ENCODE results near the gene PRRX2. TPM values are rescaled to one million over a fixed set of nuclear protein-coding genes. Genes with fewer than 3 reads are reported as not detected.

PRRX2 gene
- total and polyA plus RNA-seq, 2 experiments from 2014 or later, result 5.8 to 8.3 TPM

DNA sequence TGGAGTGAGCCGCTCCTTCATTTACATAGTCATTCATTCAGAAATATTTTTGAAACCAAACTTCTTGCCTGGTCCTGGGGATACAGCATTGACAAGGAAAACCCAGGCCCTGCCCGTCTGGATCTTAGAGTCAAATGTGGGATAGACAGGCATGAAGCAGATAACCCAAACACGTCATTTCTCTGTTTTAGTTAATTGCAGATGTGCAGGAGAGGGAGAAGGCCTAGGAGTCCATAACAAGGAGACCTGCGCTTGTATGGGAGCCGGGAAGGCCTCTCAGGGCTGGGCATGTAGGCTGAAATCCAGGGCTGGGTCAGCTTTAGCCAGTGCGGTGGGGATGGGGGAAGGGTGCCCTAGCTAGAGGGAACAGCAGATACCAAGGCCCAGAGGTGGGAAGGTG lies 43.3 kb downstream of the PRRX2 start:
- H3K4me1 Mint-ChIP-seq, result peaks cover 11% of the 10 kb centered on the region

More for the DNA sequence above, 43.3 kb downstream of the PRRX2 start:
- H3K4me3 Mint-ChIP-seq, result no peak overlapping the region
- TF ChIP-seq, protein P1, sequence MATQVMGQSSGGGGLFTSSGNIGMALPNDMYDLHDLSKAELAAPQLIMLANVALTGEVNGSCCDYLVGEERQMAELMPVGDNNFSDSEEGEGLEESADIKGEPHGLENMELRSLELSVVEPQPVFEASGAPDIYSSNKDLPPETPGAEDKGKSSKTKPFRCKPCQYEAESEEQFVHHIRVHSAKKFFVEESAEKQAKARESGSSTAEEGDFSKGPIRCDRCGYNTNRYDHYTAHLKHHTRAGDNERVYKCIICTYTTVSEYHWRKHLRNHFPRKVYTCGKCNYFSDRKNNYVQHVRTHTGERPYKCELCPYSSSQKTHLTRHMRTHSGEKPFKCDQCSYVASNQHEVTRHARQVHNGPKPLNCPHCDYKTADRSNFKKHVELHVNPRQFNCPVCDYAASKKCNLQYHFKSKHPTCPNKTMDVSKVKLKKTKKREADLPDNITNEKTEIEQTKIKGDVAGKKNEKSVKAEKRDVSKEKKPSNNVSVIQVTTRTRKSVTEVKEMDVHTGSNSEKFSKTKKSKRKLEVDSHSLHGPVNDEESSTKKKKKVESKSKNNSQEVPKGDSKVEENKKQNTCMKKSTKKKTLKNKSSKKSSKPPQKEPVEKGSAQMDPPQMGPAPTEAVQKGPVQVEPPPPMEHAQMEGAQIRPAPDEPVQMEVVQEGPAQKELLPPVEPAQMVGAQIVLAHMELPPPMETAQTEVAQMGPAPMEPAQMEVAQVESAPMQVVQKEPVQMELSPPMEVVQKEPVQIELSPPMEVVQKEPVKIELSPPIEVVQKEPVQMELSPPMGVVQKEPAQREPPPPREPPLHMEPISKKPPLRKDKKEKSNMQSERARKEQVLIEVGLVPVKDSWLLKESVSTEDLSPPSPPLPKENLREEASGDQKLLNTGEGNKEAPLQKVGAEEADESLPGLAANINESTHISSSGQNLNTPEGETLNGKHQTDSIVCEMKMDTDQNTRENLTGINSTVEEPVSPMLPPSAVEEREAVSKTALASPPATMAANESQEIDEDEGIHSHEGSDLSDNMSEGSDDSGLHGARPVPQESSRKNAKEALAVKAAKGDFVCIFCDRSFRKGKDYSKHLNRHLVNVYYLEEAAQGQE (IDR thresholded peaks at IDR 0.05; ENCODE audit: unreplicated experiment), result no peak
- TF ChIP-seq, protein P2, sequence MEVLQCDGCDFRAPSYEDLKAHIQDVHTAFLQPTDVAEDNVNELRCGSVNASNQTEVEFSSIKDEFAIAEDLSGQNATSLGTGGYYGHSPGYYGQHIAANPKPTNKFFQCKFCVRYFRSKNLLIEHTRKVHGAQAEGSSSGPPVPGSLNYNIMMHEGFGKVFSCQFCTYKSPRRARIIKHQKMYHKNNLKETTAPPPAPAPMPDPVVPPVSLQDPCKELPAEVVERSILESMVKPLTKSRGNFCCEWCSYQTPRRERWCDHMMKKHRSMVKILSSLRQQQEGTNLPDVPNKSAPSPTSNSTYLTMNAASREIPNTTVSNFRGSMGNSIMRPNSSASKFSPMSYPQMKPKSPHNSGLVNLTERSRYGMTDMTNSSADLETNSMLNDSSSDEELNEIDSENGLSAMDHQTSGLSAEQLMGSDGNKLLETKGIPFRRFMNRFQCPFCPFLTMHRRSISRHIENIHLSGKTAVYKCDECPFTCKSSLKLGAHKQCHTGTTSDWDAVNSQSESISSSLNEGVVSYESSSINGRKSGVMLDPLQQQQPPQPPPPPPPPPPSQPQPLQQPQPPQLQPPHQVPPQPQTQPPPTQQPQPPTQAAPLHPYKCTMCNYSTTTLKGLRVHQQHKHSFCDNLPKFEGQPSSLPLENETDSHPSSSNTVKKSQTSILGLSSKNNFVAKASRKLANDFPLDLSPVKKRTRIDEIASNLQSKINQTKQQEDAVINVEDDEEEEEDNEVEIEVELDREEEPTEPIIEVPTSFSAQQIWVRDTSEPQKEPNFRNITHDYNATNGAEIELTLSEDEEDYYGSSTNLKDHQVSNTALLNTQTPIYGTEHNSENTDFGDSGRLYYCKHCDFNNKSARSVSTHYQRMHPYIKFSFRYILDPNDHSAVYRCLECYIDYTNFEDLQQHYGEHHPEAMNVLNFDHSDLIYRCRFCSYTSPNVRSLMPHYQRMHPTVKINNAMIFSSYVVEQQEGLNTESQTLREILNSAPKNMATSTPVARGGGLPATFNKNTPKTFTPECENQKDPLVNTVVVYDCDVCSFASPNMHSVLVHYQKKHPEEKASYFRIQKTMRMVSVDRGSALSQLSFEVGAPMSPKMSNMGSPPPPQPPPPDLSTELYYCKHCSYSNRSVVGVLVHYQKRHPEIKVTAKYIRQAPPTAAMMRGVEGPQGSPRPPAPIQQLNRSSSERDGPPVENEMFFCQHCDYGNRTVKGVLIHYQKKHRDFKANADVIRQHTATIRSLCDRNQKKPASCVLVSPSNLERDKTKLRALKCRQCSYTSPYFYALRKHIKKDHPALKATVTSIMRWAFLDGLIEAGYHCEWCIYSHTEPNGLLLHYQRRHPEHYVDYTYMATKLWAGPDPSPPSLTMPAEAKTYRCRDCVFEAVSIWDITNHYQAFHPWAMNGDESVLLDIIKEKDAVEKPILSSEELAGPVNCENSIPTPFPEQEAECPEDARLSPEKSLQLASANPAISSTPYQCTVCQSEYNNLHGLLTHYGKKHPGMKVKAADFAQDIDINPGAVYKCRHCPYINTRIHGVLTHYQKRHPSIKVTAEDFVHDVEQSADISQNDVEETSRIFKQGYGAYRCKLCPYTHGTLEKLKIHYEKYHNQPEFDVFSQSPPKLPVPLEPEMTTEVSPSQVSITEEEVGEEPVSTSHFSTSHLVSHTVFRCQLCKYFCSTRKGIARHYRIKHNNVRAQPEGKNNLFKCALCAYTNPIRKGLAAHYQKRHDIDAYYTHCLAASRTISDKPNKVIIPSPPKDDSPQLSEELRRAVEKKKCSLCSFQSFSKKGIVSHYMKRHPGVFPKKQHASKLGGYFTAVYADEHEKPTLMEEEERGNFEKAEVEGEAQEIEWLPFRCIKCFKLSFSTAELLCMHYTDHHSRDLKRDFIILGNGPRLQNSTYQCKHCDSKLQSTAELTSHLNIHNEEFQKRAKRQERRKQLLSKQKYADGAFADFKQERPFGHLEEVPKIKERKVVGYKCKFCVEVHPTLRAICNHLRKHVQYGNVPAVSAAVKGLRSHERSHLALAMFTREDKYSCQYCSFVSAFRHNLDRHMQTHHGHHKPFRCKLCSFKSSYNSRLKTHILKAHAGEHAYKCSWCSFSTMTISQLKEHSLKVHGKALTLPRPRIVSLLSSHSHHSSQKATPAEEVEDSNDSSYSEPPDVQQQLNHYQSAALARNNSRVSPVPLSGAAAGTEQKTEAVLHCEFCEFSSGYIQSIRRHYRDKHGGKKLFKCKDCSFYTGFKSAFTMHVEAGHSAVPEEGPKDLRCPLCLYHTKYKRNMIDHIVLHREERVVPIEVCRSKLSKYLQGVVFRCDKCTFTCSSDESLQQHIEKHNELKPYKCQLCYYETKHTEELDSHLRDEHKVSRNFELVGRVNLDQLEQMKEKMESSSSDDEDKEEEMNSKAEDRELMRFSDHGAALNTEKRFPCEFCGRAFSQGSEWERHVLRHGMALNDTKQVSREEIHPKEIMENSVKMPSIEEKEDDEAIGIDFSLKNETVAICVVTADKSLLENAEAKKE (CRISPR knock-in tag; IDR thresholded peaks at IDR 0.05), result no peak
- TF ChIP-seq EZH2 (IDR thresholded peaks at IDR 0.05; ENCODE audit: low read depth, unreplicated experiment) (no peak), JUNB (IDR thresholded peaks at IDR 0.05; ENCODE audit: unreplicated experiment) (no peak), POLR2AphosphoS5 (IDR thresholded peaks at IDR 0.05; ENCODE audit: low read depth) (no peak), CREB1 (CRISPR knock-in tag; IDR thresholded peaks at IDR 0.05; ENCODE audit: low read depth) (no peak), NANOG (IDR thresholded peaks at IDR 0.05; ENCODE audit: borderline replicate concordance) (no peak), ZNF331 (CRISPR knock-in tag; IDR thresholded peaks at IDR 0.05; ENCODE audit: low read depth) (no peak), ZNF114 (CRISPR knock-in tag; IDR thresholded peaks at IDR 0.05) (no peak), STAT1 (IDR thresholded peaks at IDR 0.05; ENCODE audit: unreplicated experiment) (no peak), EZH2phosphoT487 (IDR thresholded peaks at IDR 0.05; ENCODE audit: unreplicated experiment) (no peak)
- TF ChIP-seq, protein P3, sequence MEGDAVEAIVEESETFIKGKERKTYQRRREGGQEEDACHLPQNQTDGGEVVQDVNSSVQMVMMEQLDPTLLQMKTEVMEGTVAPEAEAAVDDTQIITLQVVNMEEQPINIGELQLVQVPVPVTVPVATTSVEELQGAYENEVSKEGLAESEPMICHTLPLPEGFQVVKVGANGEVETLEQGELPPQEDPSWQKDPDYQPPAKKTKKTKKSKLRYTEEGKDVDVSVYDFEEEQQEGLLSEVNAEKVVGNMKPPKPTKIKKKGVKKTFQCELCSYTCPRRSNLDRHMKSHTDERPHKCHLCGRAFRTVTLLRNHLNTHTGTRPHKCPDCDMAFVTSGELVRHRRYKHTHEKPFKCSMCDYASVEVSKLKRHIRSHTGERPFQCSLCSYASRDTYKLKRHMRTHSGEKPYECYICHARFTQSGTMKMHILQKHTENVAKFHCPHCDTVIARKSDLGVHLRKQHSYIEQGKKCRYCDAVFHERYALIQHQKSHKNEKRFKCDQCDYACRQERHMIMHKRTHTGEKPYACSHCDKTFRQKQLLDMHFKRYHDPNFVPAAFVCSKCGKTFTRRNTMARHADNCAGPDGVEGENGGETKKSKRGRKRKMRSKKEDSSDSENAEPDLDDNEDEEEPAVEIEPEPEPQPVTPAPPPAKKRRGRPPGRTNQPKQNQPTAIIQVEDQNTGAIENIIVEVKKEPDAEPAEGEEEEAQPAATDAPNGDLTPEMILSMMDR (conservative IDR thresholded peaks at IDR 0.05; ENCODE audit: low read depth in 2 of 2), result no peak
- TF ChIP-seq, protein P4, sequence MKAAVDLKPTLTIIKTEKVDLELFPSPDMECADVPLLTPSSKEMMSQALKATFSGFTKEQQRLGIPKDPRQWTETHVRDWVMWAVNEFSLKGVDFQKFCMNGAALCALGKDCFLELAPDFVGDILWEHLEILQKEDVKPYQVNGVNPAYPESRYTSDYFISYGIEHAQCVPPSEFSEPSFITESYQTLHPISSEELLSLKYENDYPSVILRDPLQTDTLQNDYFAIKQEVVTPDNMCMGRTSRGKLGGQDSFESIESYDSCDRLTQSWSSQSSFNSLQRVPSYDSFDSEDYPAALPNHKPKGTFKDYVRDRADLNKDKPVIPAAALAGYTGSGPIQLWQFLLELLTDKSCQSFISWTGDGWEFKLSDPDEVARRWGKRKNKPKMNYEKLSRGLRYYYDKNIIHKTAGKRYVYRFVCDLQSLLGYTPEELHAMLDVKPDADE (IDR thresholded peaks at IDR 0.05), result no peak
- Histone ChIP-seq H2AFZ (no peak overlapping the region), H4K20me1 (replicated peaks; ENCODE audit: insufficient read depth) (no peaks in the 10 kb centered on the region), H3K4me1 (ENCODE audit: insufficient read depth) (peaks cover 14% of the 10 kb centered on the region), H3K79me2 (replicated peaks; ENCODE audit: insufficient read depth) (no peaks in the 10 kb centered on the region), H3K27me3 (ENCODE audit: insufficient read depth) (no peaks in the 10 kb centered on the region), H3F3A (replicated peaks; ENCODE audit: low read depth) (no peaks in the 10 kb centered on the region), H3K36me3 (ENCODE audit: insufficient read depth) (no peaks in the 10 kb centered on the region), H3K27ac (ENCODE audit: low read depth) (no peak overlapping the region), H3K4me3 (no peak overlapping the region), H3K4me2 (no peak overlapping the region), H3K9me2 (ENCODE audit: insufficient read depth) (no peaks in the 10 kb centered on the region)
- H3K9me3 Mint-ChIP-seq, result no peaks in the 10 kb centered on the region
- no peak for DNase-seq (ENCODE audit: low spot score)
- no peaks in the 10 kb centered on the region for H3K36me3 Mint-ChIP-seq (ENCODE audit: low read depth)
- ATAC-seq, result no peak
- H3K27ac Mint-ChIP-seq, result no peak overlapping the region
- peaks cover 2% of the 10 kb centered on the region for H3K27me3 Mint-ChIP-seq (ENCODE audit: insufficient read depth, low read depth, poor library complexity)

Data from GM23338 (cell line).